Tibial nerve (tissue), 4 donors: ENCODE data around the gene ANXA10. TPM values are rescaled to one million over a fixed set of nuclear protein-coding genes. Genes with fewer than 3 reads are reported as not detected.

Source experiments
- DNase-seq, 2 donors: peaks; one replicate each; pipeline ENCODE4 v3.0.0-alpha.2; 2019; ENCODE audit warnings: low spot score in 2 of 2
- H3K27ac ChIP-seq, 4 donors: fragments of 200-600 bp; sonication (generic) in 3 of 4; one replicate each; pipeline ENCODE4 v1.5.1; 2017 to 2019; ENCODE audit warnings: mild to moderate bottlenecking in 1 of 4
- H3K27me3 ChIP-seq, 2 donors: fragments of 200-600 bp; sonication (generic) in 1 of 2; one replicate each; pipeline versions ENCODE4 v1.5.1 to v1.6.0; 2017 to 2019
- H3K36me3 ChIP-seq, 3 donors: fragments of 200-600 bp; sonication (generic); one replicate each; pipeline ENCODE4 v1.5.1; 2018 to 2019
- H3K4me1 ChIP-seq, 4 donors: fragments of 200-600 bp; sonication (generic) in 3 of 4; one replicate each; pipeline ENCODE4 v1.5.1; 2017 to 2019
- H3K4me3 ChIP-seq, 4 donors: fragments of 200-600 bp; sonication (generic) in 3 of 4; one replicate each; pipeline ENCODE4 v1.5.1; 2017 to 2019; ENCODE audit warnings: mild to moderate bottlenecking in 1 of 4, moderate library complexity in 1 of 4
- H3K9me3 ChIP-seq, 4 donors: fragments of 200-600 bp; sonication (generic) in 3 of 4; one replicate each; pipeline ENCODE4 v1.5.1; 2017 to 2019
- CTCF ChIP-seq, 5 experiments: fragments of 200-600 bp in 3 of 5; fragments of 450-650 bp in 2 of 5; sonication (generic) in 3 of 5; IDR thresholded peaks; one replicate each; pipeline ENCODE4 v1.5.1; 2016 to 2019; ENCODE audit warnings: antibody characterized with exemption in 5 of 5, mild to moderate bottlenecking in 3 of 5, moderate library complexity in 2 of 5
- EP300 ChIP-seq, 2 donors: sonication (generic); formaldehyde crosslinking; IDR thresholded peaks; one replicate each; pipeline ENCODE4 v1.6.1; 2017; ENCODE audit warnings: antibody characterized with exemption in 2 of 2, mild to moderate bottlenecking in 1 of 2
- POLR2A ChIP-seq, 2 donors: fragments of 450-650 bp; IDR thresholded peaks; one replicate each; pipeline ENCODE4 v1.6.1; 2017; ENCODE audit warnings: antibody characterized with exemption in 2 of 2, mild to moderate bottlenecking in 2 of 2, moderate library complexity in 2 of 2
- WGBS, 2 donors: methylation state at CpG; one replicate each; pipeline ENCODE4 v1.1.5; 2018; 5-methylcytosine and 5-hydroxymethylcytosine counted together
- total RNA-seq, 4 donors: library from RNA; depleted of rRNA; stranded (reverse); fragments of >200 nt; gene quantifications; one replicate each; pipeline ENCODE4 v1.1.0, GENCODE V29; 2016

Gene ANXA10
- total RNA-seq, 4 donors from 2014 or later = not detected

- DNase-seq = peak; percentile 18 to 64
- TF ChIP-seq CTCF (IDR thresholded peaks at IDR 0.05) (peak in 4 of 5 experiments; percentile 45 to 73 (median 62)), POLR2A (IDR thresholded peaks at IDR 0.05) (no peak)
Measured at GRCh38 chr4:168076989-168077725, 15.2 kb upstream of the ANXA10 start.

GRCh38 chr4:168077726-168078239 is 14.6 kb upstream of the ANXA10 start:
- 48 to 51% methylated on average over 5 of the region's 5 CpGs for WGBS, 2 donors
- H3K27ac ChIP-seq = no peak overlapping the region
- H3K36me3 ChIP-seq = no peaks in the 10 kb centered on the region
- TF ChIP-seq EP300 (IDR thresholded peaks at IDR 0.05) (no peak), CTCF (IDR thresholded peaks at IDR 0.05) (no peak), POLR2A (IDR thresholded peaks at IDR 0.05) (no peak)
- no peaks in the 10 kb centered on the region for H3K9me3 ChIP-seq
- no peak for DNase-seq
- H3K4me1 ChIP-seq = no peaks in the 10 kb centered on the region
- no peaks in the 10 kb centered on the region for H3K27me3 ChIP-seq
- H3K4me3 ChIP-seq = no peak overlapping the region

More at GRCh38 chr4:168076989-168077725, 15.2 kb upstream of the ANXA10 start:
- H3K9me3 ChIP-seq = no peaks in the 10 kb centered on the region
- H3K27me3 ChIP-seq = no peaks in the 10 kb centered on the region
- no peak overlapping the region for H3K4me3 ChIP-seq
- 7 to 22% methylated on average over 2 of the region's 2 CpGs for WGBS, 2 donors
- no peak overlapping the region for H3K27ac ChIP-seq
- H3K36me3 ChIP-seq = no peaks in the 10 kb centered on the region
- H3K4me1 ChIP-seq = no peaks in the 10 kb centered on the region

- DNase-seq = no peak
- no peaks in the 10 kb centered on the region for H3K36me3 ChIP-seq
- no peak overlapping the region for H3K4me3 ChIP-seq
- 72 to 73% methylated on average over 5 of the region's 5 CpGs for WGBS, 2 donors
- H3K9me3 ChIP-seq = peaks cover 0 to 6% (median 0%) of the 10 kb centered on the region in 4 donors
- TF ChIP-seq EP300 (IDR thresholded peaks at IDR 0.05) = no peak
- TF ChIP-seq CTCF (IDR thresholded peaks at IDR 0.05) = no peak
- no peak for TF ChIP-seq POLR2A (IDR thresholded peaks at IDR 0.05)
- no peaks in the 10 kb centered on the region for H3K27me3 ChIP-seq
- no peaks in the 10 kb centered on the region for H3K4me1 ChIP-seq
- H3K27ac ChIP-seq = no peak overlapping the region
Measured at GRCh38 chr4:168082379-168082778, 10.0 kb upstream of the ANXA10 start.

GRCh38 chr4:168095776-168096406 is 3.6 kb downstream of the ANXA10 start:
- Histone ChIP-seq H3K27me3 (no peaks in the 10 kb centered on the region), H3K9me3 (no peaks in the 10 kb centered on the region), H3K36me3 (no peaks in the 10 kb centered on the region), H3K4me1 (no peaks in the 10 kb centered on the region), H3K4me3 (no peak overlapping the region), H3K27ac (no peak overlapping the region)
- DNase-seq = no peak
- 79 to 80% methylated on average over 2 of the region's 2 CpGs for WGBS, 2 donors
- TF ChIP-seq CTCF (IDR thresholded peaks at IDR 0.05) = no peak
- TF ChIP-seq EP300 (IDR thresholded peaks at IDR 0.05) = no peak
- no peak for TF ChIP-seq POLR2A (IDR thresholded peaks at IDR 0.05)

- H3K27me3 ChIP-seq = no peaks in the 10 kb centered on the region
- no peak overlapping the region for H3K4me3 ChIP-seq
- no peaks in the 10 kb centered on the region for H3K36me3 ChIP-seq
- H3K4me1 ChIP-seq = no peaks in the 10 kb centered on the region
- no peak for DNase-seq
- TF ChIP-seq POLR2A (IDR thresholded peaks at IDR 0.05) (no peak), EP300 (IDR thresholded peaks at IDR 0.05) (no peak), CTCF (IDR thresholded peaks at IDR 0.05) (no peak)
- 86 to 90% methylated on average over 1 of the region's 1 CpG for WGBS, 2 donors
- H3K27ac ChIP-seq = no peak overlapping the region
- no peaks in the 10 kb centered on the region for H3K9me3 ChIP-seq
Measured at GRCh38 chr4:168096407-168096784, 4.1 kb downstream of the ANXA10 start.
